ENCODE results near the gene FAM168A.

FAM168A gene

DNA sequence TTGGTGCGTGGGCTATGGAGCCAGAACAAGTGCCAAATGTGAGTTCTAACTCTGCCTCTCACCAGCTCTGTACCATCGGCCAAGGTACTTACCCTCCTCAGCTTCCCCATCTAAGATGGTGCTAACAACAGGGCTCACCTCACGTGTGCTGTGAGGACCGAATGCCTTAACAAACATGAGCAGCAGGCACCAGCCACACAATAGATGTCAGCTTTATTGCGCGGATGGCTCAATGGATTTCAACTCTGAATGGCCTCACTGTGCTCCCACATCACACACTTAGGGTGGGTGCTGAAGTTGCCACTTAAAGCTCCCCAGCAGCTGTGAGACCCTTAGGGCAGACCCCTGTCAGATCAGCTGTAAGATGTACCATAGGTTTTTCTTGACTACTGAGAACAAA, 197.6 kb downstream of the FAM168A start:
- H3K4me3 ChIP-seq (replicated peaks; ENCODE audit: low read depth, low read length) = no peak overlapping the region
- no peak for DNase-seq (ENCODE audit: extremely low read depth, low read depth)
- TF ChIP-seq, protein P1, sequence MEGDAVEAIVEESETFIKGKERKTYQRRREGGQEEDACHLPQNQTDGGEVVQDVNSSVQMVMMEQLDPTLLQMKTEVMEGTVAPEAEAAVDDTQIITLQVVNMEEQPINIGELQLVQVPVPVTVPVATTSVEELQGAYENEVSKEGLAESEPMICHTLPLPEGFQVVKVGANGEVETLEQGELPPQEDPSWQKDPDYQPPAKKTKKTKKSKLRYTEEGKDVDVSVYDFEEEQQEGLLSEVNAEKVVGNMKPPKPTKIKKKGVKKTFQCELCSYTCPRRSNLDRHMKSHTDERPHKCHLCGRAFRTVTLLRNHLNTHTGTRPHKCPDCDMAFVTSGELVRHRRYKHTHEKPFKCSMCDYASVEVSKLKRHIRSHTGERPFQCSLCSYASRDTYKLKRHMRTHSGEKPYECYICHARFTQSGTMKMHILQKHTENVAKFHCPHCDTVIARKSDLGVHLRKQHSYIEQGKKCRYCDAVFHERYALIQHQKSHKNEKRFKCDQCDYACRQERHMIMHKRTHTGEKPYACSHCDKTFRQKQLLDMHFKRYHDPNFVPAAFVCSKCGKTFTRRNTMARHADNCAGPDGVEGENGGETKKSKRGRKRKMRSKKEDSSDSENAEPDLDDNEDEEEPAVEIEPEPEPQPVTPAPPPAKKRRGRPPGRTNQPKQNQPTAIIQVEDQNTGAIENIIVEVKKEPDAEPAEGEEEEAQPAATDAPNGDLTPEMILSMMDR (IDR thresholded peaks at IDR 0.05; ENCODE audit: low read depth, low read length, missing control alignments) = no peak

DNA sequence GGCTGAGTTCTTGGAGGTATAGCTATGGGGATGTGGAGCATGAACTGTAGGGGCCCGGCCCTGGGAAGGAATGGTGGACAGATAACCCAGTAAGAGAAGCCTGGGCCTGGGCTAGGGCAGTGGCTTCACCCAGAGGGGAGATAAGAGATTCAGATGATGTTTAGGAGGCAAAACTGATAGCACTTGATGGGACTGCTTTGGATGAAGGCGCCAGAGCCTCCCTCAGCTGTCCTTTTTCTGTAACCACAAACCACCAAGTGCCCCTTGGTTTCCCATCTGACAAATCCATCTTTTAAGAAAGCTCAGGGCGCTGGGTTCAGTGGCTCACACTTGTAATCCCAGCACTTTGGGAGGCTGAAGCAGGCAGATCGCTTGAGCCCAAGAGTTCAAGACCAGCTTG, 198.3 kb downstream of the FAM168A start:
- H3K4me3 ChIP-seq (replicated peaks; ENCODE audit: low read depth, low read length) = no peak overlapping the region
- TF ChIP-seq, protein P1 (IDR thresholded peaks at IDR 0.05; ENCODE audit: low read depth, low read length, missing control alignments) = no peak
- no peak for DNase-seq (ENCODE audit: extremely low read depth, low read depth)

DNA sequence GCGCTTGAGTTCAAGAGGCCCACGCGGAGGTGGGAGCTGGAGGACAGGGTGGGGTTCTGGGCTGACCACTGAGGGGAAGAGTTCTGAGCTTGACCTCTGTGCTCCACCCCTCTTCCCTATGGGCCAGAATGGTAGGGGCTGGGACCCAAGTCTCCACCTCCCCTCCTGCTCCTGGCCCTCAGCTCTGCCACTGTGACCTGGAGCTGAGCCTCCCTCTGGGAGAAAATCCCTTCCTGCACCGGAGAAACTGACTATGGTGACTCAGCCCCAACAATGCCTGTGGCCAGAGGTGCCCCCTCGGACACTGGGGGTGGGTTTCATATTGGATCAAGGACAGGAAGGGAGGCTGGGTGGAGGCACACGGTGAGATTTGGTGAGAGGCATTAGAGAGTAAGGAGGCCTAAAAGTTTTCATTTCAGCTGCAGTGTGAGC, 198.7 kb downstream of the FAM168A start:
- DNase-seq (ENCODE audit: extremely low read depth, low read depth) = no peak
- no peak overlapping the region for H3K4me3 ChIP-seq (replicated peaks; ENCODE audit: low read depth, low read length)
- TF ChIP-seq, protein P1 (IDR thresholded peaks at IDR 0.05; ENCODE audit: low read depth, low read length, missing control alignments) = no peak

DNA sequence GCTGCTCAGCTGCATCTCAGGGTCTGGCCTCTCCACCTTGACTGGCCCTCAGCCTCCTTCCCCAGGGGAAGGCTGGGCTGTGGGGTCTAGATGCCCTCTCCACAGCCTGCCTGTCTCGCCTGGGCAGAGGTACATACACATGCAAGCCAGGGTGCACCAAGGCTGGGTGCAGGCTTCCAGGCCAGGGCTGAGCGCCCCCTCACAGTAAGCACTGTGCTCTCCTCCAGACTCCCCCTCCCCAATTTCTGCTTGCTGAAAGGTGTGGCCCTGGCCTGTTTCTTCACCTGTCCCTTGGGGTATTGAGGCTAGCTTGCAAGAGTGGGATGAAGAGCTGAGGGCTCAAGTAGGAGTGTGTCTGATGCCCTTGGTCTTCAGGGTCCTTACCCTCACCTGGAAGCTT, 199.2 kb downstream of the FAM168A start:
- no peak for DNase-seq (ENCODE audit: extremely low read depth, low read depth)
- no peak overlapping the region for H3K4me3 ChIP-seq (replicated peaks; ENCODE audit: low read depth, low read length)
- TF ChIP-seq, protein P1 (IDR thresholded peaks at IDR 0.05; ENCODE audit: low read depth, low read length, missing control alignments) = no peak

DNA sequence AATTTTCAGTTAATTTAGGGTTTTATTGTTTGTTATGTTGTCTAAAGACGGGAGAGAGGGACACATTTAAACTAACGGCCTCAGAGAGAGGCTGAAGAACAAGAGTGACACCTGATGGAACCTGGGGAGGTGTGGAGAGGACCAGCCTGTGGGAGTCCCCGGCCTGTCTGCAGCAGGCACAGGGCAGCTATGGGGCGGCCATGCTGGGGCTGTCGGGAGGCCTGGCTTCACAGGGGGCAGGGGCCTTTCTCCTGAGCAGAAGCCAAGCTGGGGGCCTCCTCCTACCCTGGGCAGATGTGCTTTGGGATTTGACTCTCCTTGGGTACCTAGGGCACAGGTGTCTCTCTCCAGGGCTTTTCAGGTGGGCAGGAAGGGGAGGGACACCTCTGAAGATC, 199.8 kb downstream of the FAM168A start:
- TF ChIP-seq, protein P1 (IDR thresholded peaks at IDR 0.05; ENCODE audit: low read depth, low read length, missing control alignments) = no peak
- no peak for DNase-seq (ENCODE audit: extremely low read depth, low read depth)
- H3K4me3 ChIP-seq (replicated peaks; ENCODE audit: low read depth, low read length) = no peak overlapping the region

DNA sequence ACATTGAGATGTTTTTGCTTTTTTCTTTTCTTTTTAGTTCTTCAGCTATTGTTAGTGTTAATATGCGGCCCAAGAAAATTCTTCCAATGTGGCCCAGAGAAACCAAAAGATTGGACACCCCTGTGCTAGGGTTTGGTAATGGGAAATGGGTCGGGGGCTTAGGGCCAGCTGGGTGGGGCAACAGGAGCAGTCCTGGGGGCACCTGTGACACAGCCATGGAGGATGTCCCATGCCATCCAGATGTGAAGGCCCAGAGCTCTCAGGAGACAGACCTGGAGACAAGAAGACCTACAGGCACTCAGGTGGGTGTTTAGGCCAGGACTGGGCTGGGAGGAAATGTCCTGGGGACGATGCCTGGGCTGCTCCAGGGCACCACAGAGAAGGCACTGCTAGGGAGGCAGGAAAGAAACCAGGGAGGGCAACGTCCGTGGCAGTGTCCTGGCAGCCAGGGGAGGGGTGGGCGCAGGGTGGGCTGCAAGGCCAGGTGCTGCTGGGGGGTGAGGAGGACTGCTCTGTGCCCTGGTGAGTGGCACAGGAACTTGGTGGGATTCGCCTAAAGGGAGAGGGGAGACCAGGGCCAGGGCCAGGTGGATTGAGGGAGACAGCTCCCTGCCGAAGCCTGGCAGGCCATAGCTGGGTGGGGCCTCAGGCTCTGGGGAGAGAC, 200.3 kb downstream of the FAM168A start:
- H3K4me3 ChIP-seq (replicated peaks; ENCODE audit: low read depth, low read length) = no peak overlapping the region
- no peak for DNase-seq (ENCODE audit: extremely low read depth, low read depth)
- TF ChIP-seq, protein P1 (IDR thresholded peaks at IDR 0.05; ENCODE audit: low read depth, low read length, missing control alignments) = no peak

DNA sequence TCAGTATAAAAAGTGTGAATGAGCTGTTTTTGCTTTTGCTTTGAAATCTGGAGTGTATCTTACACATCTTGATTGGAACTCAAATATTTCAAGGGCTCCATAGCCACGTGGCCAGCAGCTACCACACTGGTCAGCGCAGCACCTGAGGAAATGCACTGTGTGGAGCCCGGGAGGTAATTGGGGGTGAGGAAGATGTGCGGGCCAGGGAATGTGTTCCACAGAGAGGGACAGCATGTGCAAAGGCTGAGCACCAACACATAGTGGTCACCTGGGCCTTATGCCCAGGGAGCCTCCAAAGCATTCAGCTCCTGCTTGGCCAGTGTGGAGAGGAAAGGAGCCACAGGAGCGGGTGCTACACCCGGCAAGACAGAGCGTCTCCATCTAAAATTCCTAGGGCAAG, 200.9 kb downstream of the FAM168A start:
- H3K4me3 ChIP-seq (replicated peaks; ENCODE audit: low read depth, low read length) = no peak overlapping the region
- DNase-seq (ENCODE audit: extremely low read depth, low read depth) = no peak
- TF ChIP-seq, protein P1 (IDR thresholded peaks at IDR 0.05; ENCODE audit: low read depth, low read length, missing control alignments) = no peak
